ENCODE measurements around the gene TPO.

The TPO gene

DNA sequence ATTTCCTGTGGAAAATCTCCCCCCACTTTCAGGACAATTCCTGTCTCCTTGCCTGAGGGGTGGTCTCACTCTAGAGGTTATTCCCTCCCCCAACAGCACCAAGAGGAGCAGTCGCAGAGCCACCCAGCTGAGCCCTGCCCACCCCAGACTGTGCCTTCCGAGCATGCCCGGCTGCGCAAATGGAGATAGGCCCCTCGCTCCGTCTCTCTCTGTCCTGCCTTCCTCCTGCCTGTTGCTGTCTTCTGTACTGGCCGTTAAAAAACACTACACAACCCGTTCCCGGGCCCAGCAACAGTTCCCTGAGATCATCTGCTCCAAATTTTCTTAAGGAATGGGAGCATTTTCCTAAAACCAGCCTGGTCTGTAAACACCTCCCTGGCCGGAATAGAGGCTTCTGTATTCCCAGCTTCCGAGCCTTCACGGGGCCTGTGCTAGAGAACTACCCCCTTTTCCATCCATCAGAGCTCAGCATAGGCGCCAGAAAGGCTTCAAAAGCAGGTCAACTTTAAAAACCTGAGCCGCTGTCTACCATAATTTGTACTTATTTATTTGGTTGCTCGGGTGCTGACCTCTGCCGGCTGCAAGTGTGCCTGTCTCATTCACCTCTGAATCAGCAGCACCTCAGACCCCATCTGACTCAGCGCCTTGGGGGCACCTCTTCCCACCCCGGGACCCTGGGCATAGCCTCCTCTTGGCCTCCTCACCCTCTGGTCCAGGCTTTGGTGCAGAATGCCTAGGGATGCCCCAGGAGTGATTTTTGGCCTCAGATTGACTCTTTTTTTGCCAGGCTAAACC lies 171.6 kb downstream of the TPO start:
- no peak for DNase-seq (ENCODE audit: low read depth)

DNA sequence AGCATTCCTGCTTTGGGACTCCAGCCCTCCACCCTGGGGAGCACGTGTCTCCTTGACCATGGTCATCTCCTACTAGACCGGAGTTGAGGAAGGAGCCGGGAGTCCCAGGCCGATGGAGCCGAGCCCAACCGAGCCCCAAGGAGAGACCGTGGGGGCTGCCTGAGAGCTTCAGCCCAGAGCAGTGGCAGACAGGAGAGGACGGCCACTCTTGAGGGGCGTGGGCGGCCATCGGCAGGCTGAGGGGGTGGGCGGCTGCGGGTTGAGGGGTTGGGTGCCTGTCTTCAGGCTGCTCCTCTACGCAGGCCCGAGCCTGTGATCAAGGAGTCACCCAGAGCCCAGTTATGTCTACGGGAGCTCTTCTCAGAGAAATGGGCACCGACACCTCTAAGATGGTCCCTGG lies 172.4 kb downstream of the TPO start:
- no peak for DNase-seq (ENCODE audit: low read depth)

DNA sequence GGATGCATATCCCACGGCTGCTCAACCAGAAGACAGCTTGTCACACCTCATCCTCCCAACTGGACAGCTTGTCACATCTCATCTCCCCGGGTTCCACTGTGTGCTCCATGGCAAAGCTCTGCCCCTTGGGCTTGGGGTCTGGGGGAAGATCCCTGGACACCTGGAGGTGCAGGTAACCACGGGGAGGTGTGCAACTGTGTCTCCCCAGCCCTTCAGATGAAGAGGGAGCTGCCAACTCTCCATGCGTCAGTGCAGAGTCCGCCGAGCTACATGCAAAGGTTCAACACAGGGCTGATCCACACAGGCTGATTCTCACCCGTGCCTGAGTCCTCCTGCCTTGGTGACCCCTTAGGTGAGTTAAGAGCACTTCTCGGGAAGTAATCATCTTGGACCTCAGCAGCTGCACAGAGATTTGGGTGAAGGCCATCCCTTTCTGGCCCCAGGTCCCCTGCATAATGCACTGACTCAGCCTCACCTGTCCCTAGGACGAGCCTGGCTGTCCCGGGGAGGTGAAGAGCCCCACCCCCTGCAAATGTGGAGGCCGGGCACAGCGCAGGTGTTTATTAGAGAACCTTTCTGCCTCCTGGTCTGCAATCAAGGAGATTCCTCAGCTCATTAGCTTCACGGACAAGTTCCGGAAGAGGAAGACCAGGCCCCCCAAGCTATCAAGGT lies 173.1 kb downstream of the TPO start:
- no peak for DNase-seq (ENCODE audit: low read depth)

DNA sequence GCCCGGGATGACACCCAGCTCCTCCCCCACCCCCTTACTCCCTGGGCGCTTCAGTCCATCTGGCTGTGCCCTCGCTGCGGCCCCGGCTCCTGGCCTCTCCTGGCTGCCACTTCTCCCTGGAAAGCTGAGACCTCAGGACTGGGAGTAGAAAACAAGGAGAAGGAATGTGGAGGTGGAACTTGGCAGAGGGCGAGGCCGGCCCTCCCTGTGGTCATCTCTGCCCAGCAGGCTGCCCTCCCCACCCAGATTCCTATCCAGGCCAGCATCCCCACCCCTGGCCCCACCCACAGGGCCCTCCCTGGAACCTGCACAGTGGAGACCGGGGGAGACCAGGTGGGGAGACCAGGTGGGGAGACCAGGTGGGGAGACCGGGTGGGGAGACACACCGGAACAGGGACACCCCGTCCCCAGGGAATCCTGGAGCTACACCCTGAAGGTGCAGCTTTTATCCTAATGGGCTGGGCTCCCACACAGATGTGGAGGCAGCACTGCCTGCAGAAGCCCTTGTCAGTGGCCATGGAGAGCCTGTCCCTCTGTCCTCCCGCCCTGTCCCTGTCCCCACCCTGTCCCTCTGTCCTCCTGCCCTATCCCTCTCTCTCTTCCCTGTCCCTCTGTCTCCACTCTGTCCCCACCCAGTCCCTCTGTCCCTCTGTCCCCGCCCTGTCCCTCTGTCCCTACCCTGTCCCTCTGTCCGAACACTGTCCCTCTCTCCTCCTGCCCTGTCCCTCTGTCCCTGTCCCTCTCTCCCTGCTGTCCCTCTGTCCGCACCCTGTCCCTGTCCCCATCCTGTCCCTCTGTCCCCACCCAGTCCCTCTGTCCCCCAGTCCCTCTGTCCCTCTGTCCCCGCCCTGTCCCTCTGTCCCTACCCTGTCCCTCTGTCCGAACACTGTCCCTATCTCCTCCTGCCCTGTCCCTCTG lies 173.9 kb downstream of the TPO start:
- DNase-seq (ENCODE audit: low read depth) = no peak

DNA sequence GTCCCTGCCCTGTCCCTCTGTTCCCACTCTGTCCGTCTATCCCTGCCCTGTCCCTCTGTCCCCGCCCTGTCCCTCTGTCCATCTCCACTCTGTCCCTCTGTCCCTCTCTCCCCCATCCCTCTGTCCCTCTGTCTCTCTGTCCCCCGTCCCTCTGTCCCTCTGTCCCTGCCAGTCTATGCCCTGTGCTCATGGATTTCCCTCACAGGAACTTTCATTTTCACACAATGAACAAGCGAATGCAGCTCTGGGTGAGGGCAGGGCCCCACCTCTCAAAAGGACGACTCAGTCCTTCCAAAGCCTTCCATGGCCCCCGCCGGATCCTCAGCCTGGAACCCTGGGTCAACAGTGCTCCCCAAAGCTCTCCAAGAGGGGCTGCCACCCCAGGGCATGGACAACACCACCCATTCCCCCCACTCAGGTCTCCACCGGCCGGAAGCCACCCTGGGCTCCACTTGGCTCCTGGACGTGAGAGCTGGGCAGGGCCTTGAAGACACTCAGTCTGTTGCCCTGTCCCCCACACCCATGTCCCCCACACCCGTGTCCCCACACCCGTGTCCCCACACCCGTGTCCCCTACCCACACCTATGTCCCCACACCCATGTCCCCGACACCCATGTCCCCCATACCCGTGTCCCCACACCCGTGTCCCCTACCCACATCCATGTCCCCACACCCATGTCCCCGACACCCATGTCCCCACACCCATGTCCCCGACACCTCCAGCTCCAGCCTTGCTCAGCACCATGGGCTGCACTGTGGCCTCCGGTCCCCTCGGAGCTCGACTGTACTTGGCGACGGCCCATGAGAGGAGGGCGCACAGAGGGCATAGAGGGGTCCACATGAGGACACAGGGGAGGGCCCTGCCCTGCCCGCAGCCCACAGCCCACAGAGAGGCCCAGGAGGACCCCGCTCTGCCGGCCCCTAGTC lies 175.1 kb downstream of the TPO start:
- no peak for DNase-seq (ENCODE audit: low read depth)

DNA sequence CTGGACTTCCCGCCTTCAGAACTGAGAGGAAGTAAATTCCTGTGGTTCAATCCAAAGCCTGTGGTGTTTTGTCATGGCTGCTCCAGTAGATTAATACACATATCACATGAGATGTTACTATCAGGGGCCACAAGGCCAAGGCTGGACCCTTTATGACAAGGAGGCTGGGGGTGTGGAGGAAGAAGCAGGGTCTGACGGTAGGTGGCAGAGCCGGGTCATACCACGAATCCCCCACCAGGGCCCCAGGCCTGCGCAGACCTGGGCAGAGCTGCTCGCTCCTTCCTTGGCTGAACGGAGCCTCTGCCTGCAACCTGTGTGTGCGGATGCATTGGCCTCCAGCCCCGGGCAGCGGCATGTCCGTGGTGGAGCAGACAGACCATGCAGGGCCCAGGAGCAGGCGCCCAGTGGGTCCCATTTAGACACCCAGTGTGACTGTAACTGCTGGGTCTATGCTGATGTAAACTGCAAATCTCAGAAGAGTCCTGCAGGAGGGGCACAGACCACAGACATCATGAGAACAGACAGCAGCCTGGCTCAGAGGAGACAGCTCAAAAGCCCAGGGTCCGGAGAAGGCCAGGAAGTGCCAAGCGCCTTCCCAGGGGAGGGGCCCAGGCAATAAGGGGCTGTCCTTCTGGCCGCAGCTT lies 175.8 kb downstream of the TPO start:
- DNase-seq (ENCODE audit: low read depth) = no peak

DNA sequence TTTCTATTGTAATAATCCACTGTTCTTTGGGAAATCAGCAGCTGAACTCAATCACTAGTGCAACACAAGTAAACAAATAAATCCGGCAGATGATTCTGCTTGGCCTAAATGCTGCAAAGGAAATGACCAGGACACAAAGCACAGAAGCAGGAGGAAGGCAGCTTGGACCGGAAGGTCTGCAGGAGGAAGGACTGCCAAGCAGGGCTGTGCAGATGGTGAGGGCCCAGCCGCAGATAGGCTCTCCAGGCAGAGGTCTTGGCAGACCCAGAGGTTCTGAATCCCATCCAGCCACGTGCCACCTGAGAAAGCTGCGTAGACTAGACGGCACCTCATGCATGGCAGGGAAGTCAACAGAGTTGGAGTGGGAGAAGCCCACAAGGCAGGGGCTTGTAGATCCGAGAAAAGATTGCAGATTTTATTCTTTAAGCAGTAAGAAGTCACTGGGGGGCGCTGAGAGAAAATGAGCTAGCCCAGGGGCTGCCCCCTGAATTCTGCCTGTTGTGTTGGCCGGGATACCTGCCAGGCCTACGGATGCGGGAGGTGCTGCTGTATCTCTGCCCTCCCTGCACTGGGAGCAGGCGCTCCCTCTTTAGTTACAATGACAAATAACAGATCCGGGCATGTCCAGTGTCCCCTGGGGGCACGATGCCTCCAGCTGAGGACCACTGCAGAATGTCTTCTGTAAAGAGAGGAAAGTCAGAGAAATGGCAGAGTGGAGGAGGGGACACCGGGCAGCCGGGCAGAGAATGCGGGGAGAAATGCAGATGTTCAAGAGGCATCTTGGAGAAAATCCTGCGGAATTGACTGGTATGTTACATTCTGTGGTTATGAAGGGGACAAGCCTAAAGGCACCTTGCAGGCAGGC lies 177.6 kb downstream of the TPO start:
- no peak for DNase-seq (ENCODE audit: low read depth)

DNA sequence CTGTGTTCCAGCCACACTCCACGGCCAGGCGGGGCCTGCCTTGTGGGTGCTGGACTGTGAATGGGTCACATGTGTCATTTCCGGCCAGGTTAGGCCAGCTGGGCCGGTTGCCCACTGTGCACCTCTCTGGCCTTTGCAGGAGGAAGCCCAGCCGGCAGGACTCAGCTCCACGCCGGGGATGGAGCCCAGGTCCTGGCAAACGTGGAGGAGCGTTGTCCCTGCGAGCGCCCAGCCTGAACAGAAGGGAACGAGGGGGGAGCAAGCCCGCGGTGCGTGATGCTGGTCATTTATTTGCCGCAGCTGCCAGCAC lies 178.2 kb downstream of the TPO start:
- no peak for DNase-seq (ENCODE audit: low read depth)

All from stimulated activated CD8-positive, alpha-beta memory T cell treated with anti-CD3 and anti-CD28 coated beads, Interleukin-15, amount 100 ng/mL, for 1 hour (primary cell).